H1 (cell line): ENCODE measurements around the gene ARHGAP26. TPM values are rescaled to one million over a fixed set of nuclear protein-coding genes. Genes with fewer than 3 reads are reported as not detected.

Experiments
- CTCF ChIA-PET: fragments of 300-600 bp; sonication (Branson Sonifier 250); formaldehyde crosslinking; loops from one replicate; lab custom pipeline; 2021; ENCODE audit not compliant: partially characterized antibody; lab: Charles Lee
- POLR2A ChIA-PET: fragments of 300-600 bp; sonication (Branson Sonifier 250); formaldehyde crosslinking; loops from one replicate; lab custom pipeline; 2021; ENCODE audit warnings: inconsistent platforms; ENCODE audit not compliant: partially characterized antibody; lab: Charles Lee
- DNase-seq, 2 experiments: peaks; one replicate each; pipeline versions ENCODE4 v3.0.0 to v3.0.0-alpha.2; 2010 to 2022; ENCODE audit warnings: low spot score in 2 of 2, low read depth in 1 of 2, mixed read lengths in 1 of 2
- FAIRE-seq: peaks from 2 replicates; lab custom pipeline; 2011; peaks lifted over from hg19 to GRCh38; lab: Jason Lieb, UNC
- H2AFZ ChIP-seq: 2 replicates; pipeline ENCODE4 v1.8.1; 2012; ENCODE audit warnings: low read length, inconsistent platforms
- H2AK5ac ChIP-seq: 2 replicates; pipeline ENCODE4 v1.6.1; 2013; ENCODE audit warnings: low read depth, low read length
- H2BK120ac ChIP-seq: replicated peaks from 2 replicates; pipeline ENCODE3; 2013; ENCODE audit warnings: low read depth, low read length, inconsistent platforms
- H2BK12ac ChIP-seq: 2 replicates; pipeline ENCODE4 v1.6.1; 2013; ENCODE audit warnings: low read depth, low read length
- H2BK15ac ChIP-seq: 2 replicates; pipeline ENCODE4 v1.6.1; 2013; ENCODE audit warnings: low read length
- H2BK20ac ChIP-seq: 2 replicates; pipeline ENCODE4 v1.6.1; 2013; ENCODE audit warnings: low read length
- H2BK5ac ChIP-seq: 2 replicates; pipeline ENCODE4 v1.6.1; 2013; ENCODE audit warnings: low read depth, low read length
- H3K14ac ChIP-seq: 2 replicates; pipeline ENCODE4 v1.6.1; 2013; ENCODE audit warnings: inconsistent platforms; ENCODE audit not compliant: insufficient read length
- H3K18ac ChIP-seq: 2 replicates; pipeline ENCODE4 v1.6.1; 2013; ENCODE audit warnings: low read length; ENCODE audit errors: extremely low read depth
- H3K23ac ChIP-seq: 2 replicates; pipeline ENCODE4 v1.6.1; 2013; ENCODE audit warnings: inconsistent platforms; ENCODE audit not compliant: insufficient read length
- H3K23me2 ChIP-seq: 2 replicates; pipeline ENCODE4 v1.6.1; 2013; ENCODE audit warnings: low read depth, low read length
- H3K27ac ChIP-seq: 2 replicates; pipeline ENCODE4 v1.6.1; 2011; ENCODE audit warnings: low read depth, low read length, inconsistent platforms
- H3K27me3 ChIP-seq, 4 experiments: replicated peaks in 1 of 4; 1 replicate in 1 of 4; 2 replicates in 3 of 4; pipeline versions ENCODE4 v1.6.1 to v1.8.1; 2011 to 2013; ENCODE audit warnings: low read length in 3 of 4, mild to moderate bottlenecking in 3 of 4, inconsistent platforms in 2 of 4, mixed read lengths in 2 of 4, moderate library complexity in 1 of 4; ENCODE audit not compliant: control insufficient read depth in 3 of 4, insufficient read depth in 3 of 4; ENCODE audit errors: extremely low read depth in 1 of 4
- H3K36me3 ChIP-seq, 4 experiments: 2 replicates each; pipeline versions ENCODE4 v1.6.1 to v1.8.1; 2011 to 2013; ENCODE audit warnings: mild to moderate bottlenecking in 4 of 4, low read length in 3 of 4, moderate library complexity in 2 of 4, control low read depth in 1 of 4, inconsistent platforms in 1 of 4; ENCODE audit not compliant: insufficient read depth in 4 of 4, control insufficient read depth in 2 of 4
- H3K4ac ChIP-seq: replicated peaks from 2 replicates; pipeline ENCODE3; 2013; ENCODE audit warnings: low read length, low read depth, mixed read lengths, inconsistent platforms; ENCODE audit not compliant: insufficient read length
- H3K4me1 ChIP-seq, 4 experiments: replicated peaks in 1 of 4; 1 replicate in 1 of 4; 2 replicates in 3 of 4; pipeline versions ENCODE4 v1.6.1 to v1.8.1; 2011 to 2013; ENCODE audit warnings: low read length in 3 of 4, inconsistent platforms in 2 of 4, mixed read lengths in 1 of 4; ENCODE audit not compliant: insufficient read depth in 4 of 4, control insufficient read depth in 3 of 4
- H3K4me2 ChIP-seq, 2 experiments: 2 replicates each; pipeline versions ENCODE4 v1.6.1 to v1.8.1; 2011 to 2013; ENCODE audit warnings: low read depth in 2 of 2, low read length in 2 of 2, control low read depth in 1 of 2, inconsistent platforms in 1 of 2, mild to moderate bottlenecking in 1 of 2; ENCODE audit not compliant: insufficient read depth in 1 of 2
- H3K4me3 ChIP-seq, 4 experiments: fragments of 200-600, 300-600 bp in 1 of 4; sonication (generic), shearing (Covaris generic), sonication (Bioruptor Twin) in 1 of 4; 2 replicates each; pipeline versions ENCODE4 v1.5.1 to v1.8.1; 2011 to 2016; ENCODE audit warnings: low read length in 4 of 4, low read depth in 3 of 4, control low read depth in 2 of 4, inconsistent platforms in 2 of 4, mild to moderate bottlenecking in 2 of 4, mixed read lengths in 1 of 4, moderate library complexity in 1 of 4; ENCODE audit not compliant: insufficient read depth in 2 of 4; ENCODE audit errors: extremely low read depth in 1 of 4
- H3K56ac ChIP-seq: replicated peaks from 2 replicates; pipeline ENCODE3; 2013; ENCODE audit warnings: low read depth, mild to moderate bottlenecking, mixed read lengths, low read length, inconsistent platforms; ENCODE audit not compliant: insufficient read length
- H3K79me1 ChIP-seq: 2 replicates; pipeline ENCODE4 v1.6.1; 2013; ENCODE audit warnings: low read depth, low read length, control low read depth
- H3K79me2 ChIP-seq, 2 experiments: 2 replicates each; pipeline versions ENCODE4 v1.6.1 to v1.8.1; 2012 to 2013; ENCODE audit warnings: low read length in 2 of 2, mild to moderate bottlenecking in 2 of 2, inconsistent platforms in 1 of 2; ENCODE audit not compliant: insufficient read depth in 2 of 2, control insufficient read depth in 1 of 2
- H3K9ac ChIP-seq, 4 experiments: replicated peaks in 1 of 4; 1 replicate in 1 of 4; 2 replicates in 3 of 4; pipeline versions ENCODE4 v1.6.1 to v1.8.1; 2011 to 2013; ENCODE audit warnings: low read depth in 3 of 4, low read length in 3 of 4, control low read depth in 2 of 4, mild to moderate bottlenecking in 2 of 4, moderate library complexity in 2 of 4, inconsistent platforms in 1 of 4; ENCODE audit errors: extremely low read depth in 1 of 4
- H3K9me3 ChIP-seq, 2 experiments: 2 replicates each; pipeline versions ENCODE4 v1.6.1 to v1.8.1; 2012 to 2013; ENCODE audit warnings: mild to moderate bottlenecking in 2 of 2, moderate library complexity in 2 of 2, control low read depth in 1 of 2, inconsistent platforms in 1 of 2, low read depth in 1 of 2, low read length in 1 of 2, mixed read lengths in 1 of 2; ENCODE audit not compliant: insufficient read depth in 2 of 2
- H4K20me1 ChIP-seq, 2 experiments: replicated peaks in 1 of 2; 2 replicates each; pipeline versions ENCODE3 to v1.8.1; 2011 to 2013; ENCODE audit warnings: inconsistent platforms in 2 of 2, low read length in 2 of 2, mild to moderate bottlenecking in 1 of 2; ENCODE audit not compliant: insufficient read depth in 2 of 2, control insufficient read depth in 1 of 2
- H4K5ac ChIP-seq: 2 replicates; pipeline ENCODE4 v1.6.1; 2013; ENCODE audit warnings: low read length, low read depth, mixed read lengths, inconsistent platforms; ENCODE audit not compliant: insufficient read length
- H4K8ac ChIP-seq: 2 replicates; pipeline ENCODE4 v1.8.0; 2013; ENCODE audit warnings: mild to moderate bottlenecking, moderate library complexity, low read length, inconsistent platforms; ENCODE audit not compliant: insufficient read depth; ENCODE audit errors: extremely low read depth
- H4K91ac ChIP-seq: replicated peaks from 2 replicates; pipeline ENCODE3; 2013; ENCODE audit warnings: low read length, mixed read lengths, inconsistent platforms; ENCODE audit not compliant: insufficient read length
- CREB1 ChIP-seq: IDR thresholded peaks from 2 replicates; pipeline ENCODE4 v1.6.1; 2012; ENCODE audit warnings: inconsistent platforms
- FOSL1 ChIP-seq: IDR thresholded peaks from 2 replicates; pipeline ENCODE4 v1.6.1; 2011; ENCODE audit warnings: mild to moderate bottlenecking, low read depth, low read length, moderate library complexity; ENCODE audit not compliant: insufficient read depth
- GTF2F1 ChIP-seq: IDR thresholded peaks from 2 replicates; pipeline ENCODE4 v1.6.1; 2012; ENCODE audit warnings: low read depth, low read length, improper control_type of control experiment, borderline replicate concordance
- HDAC2 ChIP-seq, 2 experiments: fragments of 300-600 bp in 1 of 2; sonication (generic) in 1 of 2; IDR thresholded peaks; 2 replicates each; pipeline ENCODE4 v1.6.1; 2011 to 2012; ENCODE audit warnings: low read depth in 2 of 2, low read length in 2 of 2, mild to moderate bottlenecking in 2 of 2, moderate library complexity in 2 of 2, borderline replicate concordance in 1 of 2, inconsistent platforms in 1 of 2
- HDAC6 ChIP-seq: IDR thresholded peaks from one replicate; pipeline ENCODE4 v1.7.1; 2012; ENCODE audit warnings: low read depth, mild to moderate bottlenecking, inconsistent platforms, low read length, moderate library complexity
- JUND ChIP-seq: IDR thresholded peaks from 2 replicates; pipeline ENCODE4 v1.6.1; 2011; ENCODE audit warnings: mild to moderate bottlenecking, improper control_type of control experiment, low read length
- KDM5A ChIP-seq: fragments of 200-600 bp; IDR thresholded peaks from 2 replicates; pipeline ENCODE4 v1.7.1; 2012; ENCODE audit warnings: mild to moderate bottlenecking, low read length, inconsistent platforms, mixed read lengths
- NRF1 ChIP-seq: IDR thresholded peaks from 2 replicates; pipeline ENCODE4 v1.6.1; 2011; ENCODE audit warnings: mild to moderate bottlenecking, low read depth, low read length, improper control_type of control experiment
- POU5F1 ChIP-seq: IDR thresholded peaks from 2 replicates; pipeline ENCODE4 v1.6.1; 2011; ENCODE audit warnings: low read depth, mild to moderate bottlenecking, low read length, moderate library complexity
- SAP30 ChIP-seq: fragments of 300-600 bp; sonication (generic); IDR thresholded peaks from 2 replicates; pipeline ENCODE4 v1.7.1; 2012; ENCODE audit warnings: low read length, moderate library complexity, mild to moderate bottlenecking, inconsistent platforms; ENCODE audit not compliant: insufficient read depth, insufficient replicate concordance
- SIN3A ChIP-seq, 2 experiments: IDR thresholded peaks in 1 of 2; conservative IDR thresholded peaks in 1 of 2; 2 replicates each; pipeline ENCODE4 v1.6.1; 2011 to 2012; ENCODE audit warnings: low read length in 2 of 2, improper control_type of control experiment in 1 of 2, low read depth in 1 of 2, mild to moderate bottlenecking in 1 of 2
- SIX5 ChIP-seq: IDR thresholded peaks from 2 replicates; pipeline ENCODE4 v1.6.1; 2011; ENCODE audit warnings: mild to moderate bottlenecking, low read depth, low read length
- SP2 ChIP-seq: IDR thresholded peaks from 2 replicates; pipeline ENCODE4 v1.6.1; 2012; ENCODE audit warnings: mild to moderate bottlenecking, low read length, inconsistent platforms
- WGBS, 2 experiments: shearing (Covaris generic) in 1 of 2; methylation state at CpG; one replicate each; pipeline versions ENCODE4 v1.1.6 to v1.1.7; 2013 to 2015; ENCODE audit warnings: low lambda C conversion rate in 2 of 2, mixed read lengths in 2 of 2, inconsistent platforms in 1 of 2, low coverage in 1 of 2, missing lambda C conversion rate in 1 of 2; ENCODE audit not compliant: insufficient replicate concordance in 2 of 2, insufficient coverage in 1 of 2, insufficient read length in 1 of 2; ENCODE audit errors: extremely low coverage in 1 of 2, missing lambda C conversion rate in 1 of 2; 5-methylcytosine and 5-hydroxymethylcytosine counted together
- polyA plus RNA-seq, 7 experiments: library from polyadenylated mRNA; depleted of rRNA in 3 of 7; stranded (reverse) in 5 of 7; unstranded in 2 of 7; fragments of >200 nt in 5 of 7; fragments of 200-250 nt in 2 of 7; gene quantifications; 1 replicate in 5 of 7; 2 replicates in 1 of 7; 4 replicates in 1 of 7; pipeline versions ENCODE4 v1.2.1 to v1.2.3, GENCODE V29; 2011 to 2013; ENCODE audit warnings: missing spikeins in 2 of 7, mixed read lengths in 2 of 7
- total RNA-seq: library from RNA; stranded (reverse); fragmentation: NEBNext Ultra II Directional; extraction: Animal tissue kit (Norgen Biotek cat#: 25700); gene quantifications from 2 replicates; pipeline ENCODE4 v1.2.1, GENCODE V29; 2021
- TF ChIP-seq, protein P1 (sequence below): IDR thresholded peaks from 2 replicates; pipeline ENCODE4 v1.6.1; 2011; ENCODE audit warnings: low read depth, mild to moderate bottlenecking, low read length; ENCODE audit not compliant: insufficient read depth

The ARHGAP26 gene
- total and polyA plus RNA-seq, 2 of the 8 experiments (the other 6 are each of a cell fraction or from before 2014, with no cell fraction given), result 7.1 to 24.8 TPM

- no peak overlapping the region for H3K4ac ChIP-seq
- H3K9ac ChIP-seq, result no peak overlapping the region
- H3K4me2 ChIP-seq, result no peak overlapping the region
- 89% methylated on average over 7 of the region's 8 CpGs; no CpG with 5 or more reads in 1 of the 2 experiments for WGBS, 2 experiments
- H4K20me1 ChIP-seq, result no peaks in the 10 kb centered on the region
- H2BK15ac ChIP-seq, result peak overlapping the region; percentile 82; the same call in 1 of the 2 replicates
- H3K23me2 ChIP-seq, result no peaks in the 10 kb centered on the region
- H2BK5ac ChIP-seq, result no peak overlapping the region
- no peak overlapping the region for H3K4me3 ChIP-seq
- no peak for FAIRE-seq
- no peak overlapping the region for H3K23ac ChIP-seq
- DNase-seq, result no peak
- no peak overlapping the region for H2AK5ac ChIP-seq
- H3K4me1 ChIP-seq, result no peaks in the 10 kb centered on the region
- no peaks in the 10 kb centered on the region for H3K9me3 ChIP-seq
- H4K8ac ChIP-seq, result no peak overlapping the region
- H3K56ac ChIP-seq, result no peak overlapping the region
- H4K5ac ChIP-seq, result no peak overlapping the region
- no peak overlapping the region for H4K91ac ChIP-seq
- no peaks in the 10 kb centered on the region for H3K27me3 ChIP-seq
- H3K79me2 ChIP-seq, result no peaks in the 10 kb centered on the region
- H2BK12ac ChIP-seq, result no peak overlapping the region
- H3K18ac ChIP-seq, result peak overlapping the region; percentile 48; the same call in 1 of the 2 replicates
- no peaks in the 10 kb centered on the region for H3K79me1 ChIP-seq
- H2BK20ac ChIP-seq, result no peak overlapping the region
- no peak overlapping the region for H2AFZ ChIP-seq
- no peak overlapping the region for H3K27ac ChIP-seq
- H2BK120ac ChIP-seq, result no peak overlapping the region
- peaks cover 0 to 4% (median 0%) of the 10 kb centered on the region in 4 experiments; a peak in 3 of 8 replicates for H3K36me3 ChIP-seq
- no peak overlapping the region for H3K14ac ChIP-seq
- ChIA-PET CTCF (interaction anchor here (0.7 to 11.9 kb wide), 31 partner anchors 9 to 343 kb away, joined by 3 to 118 read pairs (median 4); partner anchors contain the start of genes ARHGAP26 and FGF1), POLR2A (no interaction called here)
- TF ChIP-seq CREB1, result no peak
- TF ChIP-seq KDM5A, result no peak
- TF ChIP-seq, protein P1, sequence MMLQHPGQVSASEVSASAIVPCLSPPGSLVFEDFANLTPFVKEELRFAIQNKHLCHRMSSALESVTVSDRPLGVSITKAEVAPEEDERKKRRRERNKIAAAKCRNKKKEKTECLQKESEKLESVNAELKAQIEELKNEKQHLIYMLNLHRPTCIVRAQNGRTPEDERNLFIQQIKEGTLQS, result no peak
- TF ChIP-seq SIX5, result no peak
- TF ChIP-seq JUND, result no peak
- TF ChIP-seq SAP30, result no peak
- no peak for TF ChIP-seq GTF2F1
- TF ChIP-seq FOSL1, result no peak
- no peak for TF ChIP-seq HDAC6
- TF ChIP-seq NRF1, result no peak
- no peak for TF ChIP-seq SIN3A (conservative IDR thresholded peaks at IDR 0.05 in 1 of 2, IDR thresholded peaks at IDR 0.05 in 1 of 2; ENCODE audit: low read depth in 1 of 2, low read length in 2 of 2)
- TF ChIP-seq SP2, result no peak
- TF ChIP-seq POU5F1, result no peak
- no peak for TF ChIP-seq HDAC2 (IDR thresholded peaks at IDR 0.05; ENCODE audit: borderline replicate concordance in 1 of 2, low read depth in 2 of 2, low read length in 2 of 2)
Observed at GRCh38 chr5:142915038-142915437, 144.9 kb downstream of the ARHGAP26 start.
